Measurements from ENCODE around the gene FOXO1.

FOXO1 gene

GRCh38 chr13:40539576-40540327 lies 126.7 kb downstream of the FOXO1 start:
- DNase-seq, result no peak

DNA sequence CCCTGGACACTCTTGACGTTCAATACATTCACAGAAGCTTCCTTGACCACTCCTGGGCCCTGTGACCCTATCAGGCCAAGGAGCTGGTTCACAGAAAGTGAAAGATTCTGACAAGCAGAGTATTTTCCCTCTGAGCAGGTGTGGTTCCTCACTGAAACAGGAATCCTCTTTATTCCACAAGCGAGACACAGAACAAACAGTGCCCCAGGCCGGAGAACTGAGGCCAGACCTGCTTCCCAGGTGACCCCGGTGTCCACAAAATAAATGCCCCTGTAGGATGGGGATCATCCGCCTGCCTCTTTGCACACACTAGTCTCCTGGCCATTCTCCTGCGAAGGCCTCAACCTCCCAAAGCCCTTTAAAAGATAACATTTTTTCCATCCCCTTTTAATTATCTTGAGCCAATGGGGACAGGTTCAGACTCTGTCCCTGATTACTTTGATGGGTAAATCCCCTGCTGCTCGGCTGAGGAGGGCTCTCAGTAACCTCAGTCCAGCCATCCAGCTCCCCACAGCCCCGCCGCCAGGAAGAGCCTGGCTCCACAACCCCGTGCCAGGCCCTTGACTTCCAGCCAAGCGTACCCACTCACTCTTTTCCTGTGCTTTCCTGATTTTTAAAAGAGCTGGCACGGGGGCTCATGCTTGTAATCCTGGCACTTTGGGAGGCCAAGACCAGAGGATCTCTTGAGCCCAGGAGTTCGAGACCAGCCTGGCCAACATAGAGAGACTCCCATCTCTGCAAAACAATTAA lies 129.1 kb downstream of the FOXO1 start:
- no peak for DNase-seq

GRCh38 chr13:40536443-40537113 lies 129.9 kb downstream of the FOXO1 start:
- no peak for DNase-seq

- no peak for DNase-seq
Measured at GRCh38 chr13:40535345-40535836, 131.1 kb downstream of the FOXO1 start.

DNA sequence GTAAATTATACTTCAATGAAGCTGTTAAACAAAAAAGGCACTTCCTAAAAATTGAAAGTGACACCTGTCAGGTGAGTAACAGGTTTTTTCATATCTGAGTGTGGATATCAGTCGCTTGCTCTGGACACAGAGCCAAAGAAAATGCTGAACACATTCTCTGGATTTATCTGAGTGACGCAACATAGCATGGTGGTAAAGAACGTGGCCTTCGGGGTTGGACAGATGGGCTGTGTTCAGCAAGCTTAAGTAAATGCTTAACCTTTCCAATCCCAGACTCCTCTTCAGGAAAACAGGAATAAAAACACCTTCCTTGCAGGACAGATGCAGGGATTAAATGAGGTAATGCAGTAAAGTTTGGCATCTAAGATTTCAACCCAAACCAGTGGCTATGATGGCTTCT lies 132.0 kb downstream of the FOXO1 start:
- no peak for DNase-seq

GRCh38 chr13:40533072-40533471 lies 133.4 kb downstream of the FOXO1 start:
- no peak for DNase-seq

- no peak for DNase-seq
Measured at GRCh38 chr13:40530961-40531360, 135.5 kb downstream of the FOXO1 start.

GRCh38 chr13:40528881-40529280 lies 137.6 kb downstream of the FOXO1 start:
- no peak for DNase-seq

DNA sequence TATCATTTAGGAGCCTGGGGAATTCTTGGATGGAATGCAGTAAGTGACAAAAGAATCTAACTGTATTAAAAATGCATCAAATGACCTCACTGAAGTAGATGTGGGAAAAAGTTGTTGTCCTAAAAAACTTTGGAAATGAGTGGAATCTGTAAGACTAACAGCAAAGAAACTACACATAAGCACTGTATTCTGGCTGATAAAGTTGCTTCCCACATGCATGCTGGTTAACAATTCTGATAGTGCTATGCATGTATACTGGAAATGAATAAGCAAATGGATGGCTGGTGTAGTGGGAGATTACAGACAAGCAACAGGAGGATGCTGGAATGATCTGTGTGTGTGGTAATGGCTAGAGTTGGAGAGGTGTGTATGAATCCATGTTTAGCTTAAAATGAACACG lies 138.5 kb downstream of the FOXO1 start:
- DNase-seq, result no peak

- DNase-seq, result no peak
Measured at GRCh38 chr13:40522282-40522681, 144.2 kb downstream of the FOXO1 start.

DNA sequence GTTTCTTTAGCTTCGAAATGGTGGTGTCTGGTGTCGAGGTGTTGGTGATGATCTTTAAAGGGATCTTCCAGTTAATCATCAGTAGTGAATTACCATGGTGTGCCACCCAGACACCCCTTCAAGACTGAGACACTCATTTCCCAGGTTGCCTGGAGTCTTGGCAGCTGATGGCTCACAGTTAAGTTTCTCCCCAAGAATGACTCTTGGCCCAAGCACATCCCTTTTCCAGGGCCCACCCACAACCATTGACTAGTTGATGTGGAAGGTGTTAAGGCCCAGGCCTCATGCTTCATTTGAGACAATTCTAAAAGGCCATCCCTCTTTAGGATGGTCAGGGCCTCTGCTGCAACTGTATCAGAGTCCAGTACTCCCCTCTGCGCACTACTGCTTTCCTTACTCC lies 145.5 kb downstream of the FOXO1 start:
- DNase-seq, result no peak

DNA sequence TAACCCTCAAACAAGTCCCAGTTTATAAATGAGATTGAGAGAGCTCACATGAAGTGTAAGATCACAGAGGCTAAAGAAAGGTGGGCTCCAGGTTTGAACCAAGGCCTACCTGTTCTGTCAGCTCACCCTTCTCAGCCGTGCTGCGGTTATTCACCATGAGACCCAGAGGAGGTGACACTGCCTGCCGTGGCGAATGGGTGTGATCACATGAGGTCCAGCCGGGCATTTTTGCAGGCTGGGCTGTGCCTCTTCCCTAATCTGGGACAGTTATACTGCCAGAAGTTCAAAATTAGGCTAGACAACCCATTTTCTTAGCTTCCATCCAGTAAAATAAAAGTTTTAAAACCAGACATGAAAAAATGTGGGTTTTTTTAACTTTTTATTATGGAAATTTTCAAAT lies 146.8 kb downstream of the FOXO1 start:
- DNase-seq, result no peak

GRCh38 chr13:40518481-40518882 lies 148.0 kb downstream of the FOXO1 start:
- DNase-seq, result peak in 4 of 5 donors; percentile 17 to 33 (median 24)

GRCh38 chr13:40517486-40518480 lies 148.7 kb downstream of the FOXO1 start:
- DNase-seq, result no peak

DNA sequence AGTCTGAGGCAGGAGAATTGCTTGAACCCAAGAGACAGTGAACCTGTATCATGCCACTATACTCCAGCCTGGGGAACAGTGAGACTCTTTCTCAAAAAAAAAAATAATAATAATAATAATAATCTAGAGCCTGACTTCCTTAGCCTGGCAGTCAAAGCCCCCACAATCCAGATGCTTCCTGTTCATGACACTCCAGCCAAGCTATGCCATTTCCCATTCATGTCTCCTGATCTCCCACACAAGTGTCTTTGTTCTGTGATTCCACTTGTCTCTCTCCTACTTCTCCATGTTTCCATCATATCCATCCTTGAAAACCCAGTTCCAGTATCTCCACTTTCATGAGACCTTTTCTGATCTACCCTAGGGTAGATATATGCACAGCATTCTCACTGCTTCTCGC lies 150.7 kb downstream of the FOXO1 start:
- no peak for DNase-seq

DNA sequence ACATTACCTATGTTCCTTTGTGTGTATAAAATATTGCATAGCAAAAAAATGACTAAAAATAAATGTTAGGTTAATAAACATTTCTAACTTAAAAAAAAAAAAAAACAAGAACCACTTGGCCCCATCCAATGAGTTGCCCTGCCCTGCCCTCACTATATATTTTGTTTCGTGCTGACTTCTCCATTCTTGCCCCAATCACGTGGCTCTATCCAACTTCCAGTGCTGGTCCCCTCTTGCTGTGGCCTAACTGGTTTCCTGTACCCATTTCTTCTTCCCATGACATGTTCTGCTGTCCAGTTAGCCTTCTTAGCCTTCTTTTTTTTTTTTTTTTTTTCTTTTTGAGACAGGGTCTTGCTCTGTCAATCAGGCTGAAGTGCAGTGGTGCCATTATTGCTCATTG lies 151.6 kb downstream of the FOXO1 start:
- DNase-seq, result no peak

GRCh38 chr13:40509876-40510275 lies 156.6 kb downstream of the FOXO1 start:
- no peak for DNase-seq

DNA sequence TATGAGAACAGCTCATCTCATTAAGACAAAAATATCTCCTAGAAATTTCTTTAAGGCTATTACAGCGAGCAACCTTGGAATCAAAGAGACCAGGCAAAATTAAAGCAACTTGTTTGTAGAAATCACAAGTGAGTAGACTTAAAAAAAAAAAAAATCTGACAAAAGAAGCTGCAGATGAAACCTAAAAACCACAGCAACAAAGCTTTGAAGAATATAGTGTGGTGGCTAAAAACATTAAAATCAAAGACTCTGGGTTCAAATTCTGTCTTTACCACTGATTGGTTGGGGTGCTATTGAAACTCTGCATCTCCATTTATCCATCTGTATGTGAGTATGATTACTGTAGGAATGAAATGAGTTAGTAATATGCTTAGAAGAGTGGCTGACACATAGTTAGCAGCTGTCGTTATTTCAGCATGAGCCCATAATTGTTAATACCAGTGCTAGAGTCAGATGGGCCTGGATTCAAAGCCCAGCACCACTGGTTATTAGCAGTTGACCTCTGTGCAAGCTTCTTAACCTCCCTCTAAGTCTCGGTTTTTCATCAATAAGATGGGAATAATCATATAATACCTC lies 157.6 kb downstream of the FOXO1 start:
- no peak for DNase-seq

- DNase-seq, result no peak
Measured at GRCh38 chr13:40508127-40508526, 158.3 kb downstream of the FOXO1 start.

DNA sequence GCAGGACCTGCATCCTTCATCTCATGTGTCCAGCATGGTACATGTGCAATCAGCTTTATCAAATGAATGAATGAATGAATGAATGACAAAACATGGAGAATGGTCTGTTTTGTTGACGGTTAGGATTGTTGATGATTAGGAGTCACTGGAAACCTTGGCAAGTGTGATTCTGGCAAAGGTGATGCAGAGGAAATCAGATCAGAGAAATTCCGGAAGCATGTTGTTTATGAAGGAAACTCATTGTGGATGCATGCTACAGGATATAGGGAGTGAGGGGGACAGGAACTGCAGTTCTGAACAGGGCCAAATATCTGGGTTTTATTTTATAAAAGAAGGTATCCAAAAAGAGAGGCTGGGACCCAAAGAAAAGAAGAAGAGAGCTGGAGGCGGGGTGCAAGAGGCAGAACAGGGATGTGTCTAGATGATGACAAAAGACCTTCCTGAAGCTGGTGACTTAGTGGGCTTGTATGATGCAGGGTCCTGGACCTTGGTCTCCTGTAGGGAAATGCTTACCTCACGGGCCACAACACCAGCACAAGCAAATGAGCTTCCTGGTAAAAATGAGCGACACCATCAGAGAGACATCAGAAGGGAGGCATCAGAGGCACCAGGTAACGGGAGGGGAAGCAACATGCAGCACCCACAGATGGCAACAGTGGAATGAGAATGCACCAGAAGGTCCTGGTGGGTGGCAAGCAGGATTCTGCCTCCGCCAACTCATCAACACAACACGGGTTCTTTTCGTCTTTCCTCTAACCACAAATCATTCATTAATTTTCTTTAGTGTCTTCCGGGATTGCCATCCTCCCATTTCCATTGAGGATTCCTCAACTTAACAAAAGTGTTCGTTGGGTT lies 159.6 kb downstream of the FOXO1 start:
- DNase-seq, result no peak
